H9 (cell line): ENCODE measurements around the gene SLC7A6. TPM values are rescaled to one million over a fixed set of nuclear protein-coding genes. Genes with fewer than 3 reads are reported as not detected.

ENCODE experiments used
- DNase-seq: peaks from one replicate; pipeline ENCODE4 v3.0.0-alpha.2; 2017
- H2AFZ ChIP-seq: one replicate; pipeline ENCODE4 v1.6.1; 2013; ENCODE audit warnings: mild to moderate bottlenecking, low read length, control low read depth, moderate library complexity
- H2AK5ac ChIP-seq: 2 replicates; pipeline ENCODE4 v1.6.1; 2013; ENCODE audit warnings: low read length, control low read depth, mixed read lengths; ENCODE audit not compliant: insufficient read length
- H2BK120ac ChIP-seq: one replicate; pipeline ENCODE4 v1.6.1; 2013; ENCODE audit warnings: low read depth, mild to moderate bottlenecking, low read length, control low read depth, inconsistent platforms; ENCODE audit not compliant: poor library complexity, severe bottlenecking
- H2BK12ac ChIP-seq: 2 replicates; pipeline ENCODE4 v1.6.1; 2013; ENCODE audit warnings: low read length, control low read depth, mixed read lengths, low read depth; ENCODE audit not compliant: insufficient read length
- H2BK15ac ChIP-seq: 2 replicates; pipeline ENCODE4 v1.6.1; 2013; ENCODE audit warnings: low read depth, low read length, control low read depth
- H2BK20ac ChIP-seq: one replicate; pipeline ENCODE4 v1.6.1; 2013; ENCODE audit warnings: low read depth, mild to moderate bottlenecking, low read length, control low read depth, inconsistent platforms; ENCODE audit not compliant: poor library complexity, severe bottlenecking
- H2BK5ac ChIP-seq: 2 replicates; pipeline ENCODE4 v1.6.1; 2013; ENCODE audit warnings: low read length, control low read depth, mixed read lengths; ENCODE audit not compliant: insufficient read length
- H3K14ac ChIP-seq: 2 replicates; pipeline ENCODE4 v1.6.1; 2013; ENCODE audit warnings: low read length, control low read depth; ENCODE audit not compliant: insufficient read depth
- H3K18ac ChIP-seq: 2 replicates; pipeline ENCODE4 v1.6.1; 2013; ENCODE audit warnings: low read depth, mild to moderate bottlenecking, mixed read lengths, low read length, control low read depth; ENCODE audit not compliant: insufficient read length
- H3K23ac ChIP-seq: 2 replicates; pipeline ENCODE4 v1.6.1; 2013; ENCODE audit warnings: low read length, control low read depth, mixed read lengths, low read depth; ENCODE audit not compliant: insufficient read length
- H3K23me2 ChIP-seq: 2 replicates; pipeline ENCODE4 v1.6.1; 2013; ENCODE audit warnings: low read depth, mild to moderate bottlenecking, mixed read lengths, low read length, control low read depth; ENCODE audit not compliant: insufficient read length, poor library complexity, severe bottlenecking
- H3K27ac ChIP-seq: 2 replicates; pipeline ENCODE4 v1.5.1; 2013; ENCODE audit warnings: low read length, control low read depth, mixed read lengths, low read depth; ENCODE audit not compliant: insufficient read length
- H3K27me3 ChIP-seq: 2 replicates; pipeline ENCODE4 v1.6.1; 2013; ENCODE audit warnings: low read length, control low read depth, inconsistent platforms; ENCODE audit not compliant: insufficient read depth
- H3K4ac ChIP-seq: 2 replicates; pipeline ENCODE4 v1.6.1; 2013; ENCODE audit warnings: low read depth, mild to moderate bottlenecking, control low read depth, inconsistent platforms, low read length, moderate library complexity
- H3K4me1 ChIP-seq: 2 replicates; pipeline ENCODE4 v1.6.1; 2013; ENCODE audit warnings: low read length, control low read depth, inconsistent platforms; ENCODE audit not compliant: insufficient read depth
- H3K4me2 ChIP-seq: 2 replicates; pipeline ENCODE4 v1.6.1; 2013; ENCODE audit warnings: low read length, control low read depth, mixed read lengths; ENCODE audit not compliant: insufficient read length, insufficient read depth
- H3K56ac ChIP-seq: 2 replicates; pipeline ENCODE4 v1.6.1; 2013; ENCODE audit warnings: low read depth, mild to moderate bottlenecking, mixed read lengths, low read length, control low read depth; ENCODE audit not compliant: insufficient read length
- H3K79me1 ChIP-seq: 2 replicates; pipeline ENCODE4 v1.6.1; 2013; ENCODE audit warnings: low read depth, mild to moderate bottlenecking, moderate library complexity, low read length, control low read depth, inconsistent platforms; ENCODE audit not compliant: insufficient read depth, poor library complexity, severe bottlenecking
- H3K79me2 ChIP-seq: 2 replicates; pipeline ENCODE4 v1.6.1; 2013; ENCODE audit warnings: low read length, control low read depth, inconsistent platforms; ENCODE audit not compliant: insufficient read depth
- H3K9ac ChIP-seq: 2 replicates; pipeline ENCODE4 v1.6.1; 2013; ENCODE audit warnings: low read length, control low read depth, mixed read lengths; ENCODE audit not compliant: insufficient read length; ENCODE audit errors: extremely low read depth
- H3K9me3 ChIP-seq: one replicate; pipeline ENCODE4 v1.6.1; 2013; ENCODE audit warnings: low read depth, low read length, inconsistent platforms; ENCODE audit not compliant: control insufficient read depth
- H3T11ph ChIP-seq: one replicate; pipeline ENCODE4 v1.6.1; 2013; ENCODE audit warnings: mild to moderate bottlenecking, low read length, control low read depth, inconsistent platforms
- H4K20me1 ChIP-seq: one replicate; pipeline ENCODE4 v1.6.1; 2013; ENCODE audit not compliant: control insufficient read depth, insufficient read length, insufficient read depth
- H4K5ac ChIP-seq: 2 replicates; pipeline ENCODE4 v1.6.1; 2013; ENCODE audit warnings: low read depth, mild to moderate bottlenecking, mixed read lengths, low read length, control low read depth; ENCODE audit not compliant: insufficient read length
- H4K8ac ChIP-seq: replicated peaks from 2 replicates; pipeline ENCODE4 v1.6.1; 2013; ENCODE audit warnings: low read length, control low read depth, mixed read lengths, low read depth; ENCODE audit not compliant: insufficient read length
- H4K91ac ChIP-seq: 2 replicates; pipeline ENCODE4 v1.6.1; 2013; ENCODE audit warnings: low read depth, mild to moderate bottlenecking, moderate library complexity, mixed read lengths, low read length, control low read depth; ENCODE audit not compliant: insufficient read length
- H3K27ac Mint-ChIP-seq, 3 experiments: 2 replicates in 2 of 3; 3 replicates in 1 of 3; pipeline ENCODE4 v1.8.0; 2020 to 2021; ENCODE audit warnings: mixed read lengths in 3 of 3, mild to moderate bottlenecking in 1 of 3, moderate library complexity in 1 of 3
- H3K27me3 Mint-ChIP-seq: 2 replicates; pipeline ENCODE4 v1.8.0; 2021; ENCODE audit warnings: low read depth, mild to moderate bottlenecking, moderate library complexity, mixed read lengths
- H3K36me3 Mint-ChIP-seq, 3 experiments: 2 replicates in 2 of 3; 3 replicates in 1 of 3; pipeline ENCODE4 v1.8.0; 2020 to 2021; ENCODE audit warnings: low read depth in 3 of 3, mixed read lengths in 3 of 3; ENCODE audit not compliant: insufficient read depth in 1 of 3
- H3K4me1 Mint-ChIP-seq, 2 experiments: 2 replicates each; pipeline ENCODE4 v1.8.0; 2020; ENCODE audit warnings: mixed read lengths in 2 of 2
- H3K4me3 Mint-ChIP-seq, 2 experiments: 2 replicates in 1 of 2; 3 replicates in 1 of 2; pipeline ENCODE4 v1.8.0; 2020 to 2021; ENCODE audit warnings: mild to moderate bottlenecking in 2 of 2, mixed read lengths in 2 of 2, moderate library complexity in 1 of 2
- H3K9me3 Mint-ChIP-seq, 2 experiments: 2 replicates in 1 of 2; 3 replicates in 1 of 2; pipeline ENCODE4 v1.8.0; 2020; ENCODE audit warnings: mild to moderate bottlenecking in 2 of 2, mixed read lengths in 2 of 2, moderate library complexity in 1 of 2
- WGBS: extraction: QIAGEN DNeasy Blood & Tissue Kit; methylation state at CpG from one replicate; pipeline ENCODE4 v1.1.7; 2013; ENCODE audit warnings: missing lambda C conversion rate, low lambda C conversion rate, mixed read lengths; ENCODE audit not compliant: insufficient read length; ENCODE audit errors: extremely low coverage; 5-methylcytosine and 5-hydroxymethylcytosine counted together
- total RNA-seq: library from RNA; stranded (reverse); gene quantifications from 2 replicates; pipeline ENCODE4 v1.2.1, GENCODE V29; 2021
- TF ChIP-seq, protein P1 (sequence below): fragments of 200-600 bp; sonication (generic); conservative IDR thresholded peaks from 3 replicates; pipeline ENCODE4 v1.8.0; 2021; ENCODE audit warnings: antibody characterized with exemption, mild to moderate bottlenecking

The SLC7A6 gene
- total RNA-seq, 1 experiment from 2014 or later, result 21.1 TPM

DNA sequence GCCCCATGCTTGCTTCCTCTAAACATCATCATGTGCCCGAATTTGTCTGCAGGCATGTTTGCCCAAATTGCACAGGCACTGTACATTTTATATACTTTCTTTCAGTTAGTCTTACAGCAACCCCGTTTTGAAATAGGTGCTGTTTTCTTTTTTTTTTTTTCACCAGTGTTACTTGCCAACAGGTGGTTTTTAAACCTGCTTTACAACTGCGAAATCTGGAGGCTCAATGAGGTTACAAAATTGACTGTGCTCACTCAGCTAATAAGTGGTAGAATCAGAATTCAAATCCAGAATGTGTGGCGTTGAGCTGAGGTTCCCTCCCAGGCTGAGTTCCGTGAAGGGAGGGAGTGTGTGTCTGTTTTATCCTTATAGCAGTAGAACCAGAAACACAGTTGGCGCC is 13.4 kb upstream of the SLC7A6 start:
- H3K23me2 ChIP-seq, result no peaks in the 10 kb centered on the region
- no peak overlapping the region for H2BK120ac ChIP-seq
- H2BK5ac ChIP-seq, result no peak overlapping the region
- Mint-ChIP-seq H3K4me1 (peaks cover 4% of the 10 kb centered on the region in 2 experiments; a peak in 3 of 4 replicates), H3K9me3 (no peaks in the 10 kb centered on the region), H3K27ac (no peak overlapping the region), H3K27me3 (no peaks in the 10 kb centered on the region; the same call in none of the 2 replicates), H3K4me3 (no peak overlapping the region), H3K36me3 (peaks cover 1 to 16% (median 7%) of the 10 kb centered on the region in 3 experiments; a peak in 5 of 7 replicates)
- no peak overlapping the region for H3K4ac ChIP-seq
- no peak overlapping the region for H3K14ac ChIP-seq
- no peak overlapping the region for H3K23ac ChIP-seq
- no peak overlapping the region for H3K4me2 ChIP-seq
- H3K27me3 ChIP-seq, result no peaks in the 10 kb centered on the region
- no peaks in the 10 kb centered on the region for H3K79me2 ChIP-seq
- TF ChIP-seq, protein P1, sequence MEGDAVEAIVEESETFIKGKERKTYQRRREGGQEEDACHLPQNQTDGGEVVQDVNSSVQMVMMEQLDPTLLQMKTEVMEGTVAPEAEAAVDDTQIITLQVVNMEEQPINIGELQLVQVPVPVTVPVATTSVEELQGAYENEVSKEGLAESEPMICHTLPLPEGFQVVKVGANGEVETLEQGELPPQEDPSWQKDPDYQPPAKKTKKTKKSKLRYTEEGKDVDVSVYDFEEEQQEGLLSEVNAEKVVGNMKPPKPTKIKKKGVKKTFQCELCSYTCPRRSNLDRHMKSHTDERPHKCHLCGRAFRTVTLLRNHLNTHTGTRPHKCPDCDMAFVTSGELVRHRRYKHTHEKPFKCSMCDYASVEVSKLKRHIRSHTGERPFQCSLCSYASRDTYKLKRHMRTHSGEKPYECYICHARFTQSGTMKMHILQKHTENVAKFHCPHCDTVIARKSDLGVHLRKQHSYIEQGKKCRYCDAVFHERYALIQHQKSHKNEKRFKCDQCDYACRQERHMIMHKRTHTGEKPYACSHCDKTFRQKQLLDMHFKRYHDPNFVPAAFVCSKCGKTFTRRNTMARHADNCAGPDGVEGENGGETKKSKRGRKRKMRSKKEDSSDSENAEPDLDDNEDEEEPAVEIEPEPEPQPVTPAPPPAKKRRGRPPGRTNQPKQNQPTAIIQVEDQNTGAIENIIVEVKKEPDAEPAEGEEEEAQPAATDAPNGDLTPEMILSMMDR, result no peak
- H4K91ac ChIP-seq, result no peak overlapping the region
- H2BK12ac ChIP-seq, result no peak overlapping the region
- WGBS, result no CpG with 5 or more reads among the region's 6 CpGs
- H4K8ac ChIP-seq, result no peak overlapping the region
- no peak for DNase-seq
- no peak overlapping the region for H3K27ac ChIP-seq
- no peak overlapping the region for H2BK20ac ChIP-seq
- H2AFZ ChIP-seq, result no peak overlapping the region
- H3K79me1 ChIP-seq, result no peaks in the 10 kb centered on the region
- H3K9me3 ChIP-seq, result no peaks in the 10 kb centered on the region
- no peak overlapping the region for H2AK5ac ChIP-seq
- H2BK15ac ChIP-seq, result no peak overlapping the region
- no peaks in the 10 kb centered on the region for H4K20me1 ChIP-seq
- no peak overlapping the region for H4K5ac ChIP-seq
- H3K9ac ChIP-seq, result no peak overlapping the region
- H3K4me1 ChIP-seq, result no peaks in the 10 kb centered on the region
- H3K18ac ChIP-seq, result no peak overlapping the region
- H3T11ph ChIP-seq, result no peak overlapping the region
- H3K56ac ChIP-seq, result no peak overlapping the region
